HG02973 (cell line): ENCODE data around the gene BACH2.

ENCODE experiments used
- ATAC-seq: cut with Tn5 transposase; IDR thresholded peaks from one replicate; pipeline ENCODE4 v1.9.1; 2021; ENCODE audit warnings: moderate library complexity; ENCODE audit not compliant: unreplicated experiment

Gene BACH2

GRCh38 chr6:90302320-90302719 is 5.7 kb upstream of the BACH2 start:
- no peak for ATAC-seq

- no peak for ATAC-seq
Measured at GRCh38 chr6:90301816-90302215, 5.2 kb upstream of the BACH2 start.

- no peak for ATAC-seq
Measured at GRCh38 chr6:90298459-90299053, 1.9 kb upstream of the BACH2 start.

GRCh38 chr6:90297867-90298381 is 1.3 kb upstream of the BACH2 start:
- no peak for ATAC-seq

GRCh38 chr6:90297115-90297866 is 648 bp upstream of the BACH2 start:
- no peak for ATAC-seq

- peak; percentile 35 for ATAC-seq
Measured at GRCh38 chr6:90295854-90296340, 746 bp downstream of the BACH2 start.

GRCh38 chr6:90294989-90295853 is 1.4 kb downstream of the BACH2 start:
- ATAC-seq: no peak

GRCh38 chr6:90294614-90294988 is 2.0 kb downstream of the BACH2 start:
- no peak for ATAC-seq

GRCh38 chr6:90294008-90294511 is 2.6 kb downstream of the BACH2 start:
- no peak for ATAC-seq

- no peak for ATAC-seq
Measured at GRCh38 chr6:90293319-90293953, 3.2 kb downstream of the BACH2 start.

GRCh38 chr6:90291565-90291964 is 5.1 kb downstream of the BACH2 start:
- ATAC-seq: no peak

GRCh38 chr6:90290811-90291420 is 5.7 kb downstream of the BACH2 start:
- no peak for ATAC-seq

- no peak for ATAC-seq
Measured at GRCh38 chr6:90289902-90290301, 6.7 kb downstream of the BACH2 start.

- ATAC-seq: no peak
Measured at GRCh38 chr6:90288404-90288803, 8.2 kb downstream of the BACH2 start.

GRCh38 chr6:90286884-90287488 is 9.7 kb downstream of the BACH2 start:
- no peak for ATAC-seq

GRCh38 chr6:90285611-90286381 is 10.8 kb downstream of the BACH2 start:
- peak; percentile 66 for ATAC-seq

- peak; percentile 36 for ATAC-seq
Measured at GRCh38 chr6:90285042-90285481, 11.6 kb downstream of the BACH2 start.

GRCh38 chr6:90284236-90285041 is 12.2 kb downstream of the BACH2 start:
- ATAC-seq: peak; percentile 72
